ENCODE data around the gene MMRN2. TPM values are rescaled to one million over a fixed set of nuclear protein-coding genes. Genes with fewer than 3 reads are reported as not detected.
"Not testable (repeated sequence)": the region's sequence is repeated elsewhere in the genome, so short reads cannot be mapped to it uniquely, and the experiment has no call there.

MMRN2 gene
- total and polyA plus RNA-seq, 8 donors, result 20.6 to 41.8 (median 30.2) TPM

- Histone ChIP-seq H3K27ac (peak overlapping the region; percentile 64 to 76), H3K9me3 (peaks cover 0 to 17% of the 10 kb centered on the region in 2 donors), H3K27me3 (peaks cover 0 to 4% of the 10 kb centered on the region in 2 donors), H3K36me3 (no peaks in the 10 kb centered on the region), H3K4me1 (peaks cover 22 to 36% of the 10 kb centered on the region in 2 donors), H3K4me3 (peak overlapping the region; percentile 11 to 41)
- intact Hi-C loops (cut with DNase I), result loop anchor here in 1 of 2 donors (10.0 kb wide), 1 partner anchor 149 kb away; no protein-coding TSS in a partner anchor
- no peak for DNase-seq
- no peak for TF ChIP-seq CTCF (IDR thresholded peaks at IDR 0.05)
- no peak for ATAC-seq
These were observed 1.8 kb downstream of the MMRN2 start for GRCh38 chr10:86955501-86956194.

- intact Hi-C loops (cut with DNase I), result loop anchor here in 1 of 2 donors (10.0 kb wide), 1 partner anchor 150 kb away; no protein-coding TSS in a partner anchor
- H3K27ac ChIP-seq, result peak overlapping the region; percentile 64 to 76
- no peak for ATAC-seq
These were observed 2.5 kb downstream of the MMRN2 start for GRCh38 chr10:86954681-86955500.

GRCh38 chr10:86953747-86954680 is 3.4 kb downstream of the MMRN2 start:
- H3K4me1 ChIP-seq, result peaks cover 10 to 20% of the 10 kb centered on the region in 2 donors
- DNase-seq (peak in 1 of 4 donors; percentile 78), ATAC-seq (peak; percentile 61)
- H3K27me3 ChIP-seq, result no peaks in the 10 kb centered on the region
- peak overlapping the region in 1 of 2 donors; percentile 41 for H3K4me3 ChIP-seq
- H3K36me3 ChIP-seq, result no peaks in the 10 kb centered on the region
- H3K27ac ChIP-seq, result peak overlapping the region; percentile 64 to 76
- intact Hi-C loops (cut with DNase I), result loop anchor here in 1 of 2 donors (10.0 kb wide), 1 partner anchor 151 kb away; no protein-coding TSS in a partner anchor
- TF ChIP-seq CTCF (IDR thresholded peaks at IDR 0.05), result no peak
- peaks cover 0 to 17% of the 10 kb centered on the region in 2 donors for H3K9me3 ChIP-seq

More at GRCh38 chr10:86954681-86955500, 2.5 kb downstream of the MMRN2 start:
- Histone ChIP-seq H3K27me3 (no peaks in the 10 kb centered on the region), H3K4me1 (peaks cover 17 to 28% of the 10 kb centered on the region in 2 donors), H3K4me3 (peak overlapping the region; percentile 11 to 41), H3K9me3 (peaks cover 0 to 17% of the 10 kb centered on the region in 2 donors), H3K36me3 (no peaks in the 10 kb centered on the region)
- TF ChIP-seq CTCF (IDR thresholded peaks at IDR 0.05), result no peak
- no peak for DNase-seq

GRCh38 chr10:86952697-86953096 is 4.7 kb downstream of the MMRN2 start:
- DNase-seq, ATAC-seq, H3K4me1 ChIP-seq, H3K27ac ChIP-seq, H3K36me3 ChIP-seq, H3K4me3 ChIP-seq, H3K27me3 ChIP-seq: not testable (repeated sequence)
- H3K9me3 ChIP-seq, result peaks cover 0 to 17% of the 10 kb centered on the region in 2 donors
- intact Hi-C loops (cut with DNase I), result loop anchor here in 1 of 2 donors (10.0 kb wide), 1 partner anchor 152 kb away; no protein-coding TSS in a partner anchor

GRCh38 chr10:86952106-86952505 is 5.3 kb downstream of the MMRN2 start:
- Histone ChIP-seq H3K27ac (peak overlapping the region in 1 of 2 donors; percentile 18), H3K4me3 (no peak overlapping the region), H3K36me3 (no peaks in the 10 kb centered on the region), H3K27me3 (no peaks in the 10 kb centered on the region), H3K9me3 (peaks cover 0 to 17% of the 10 kb centered on the region in 2 donors), H3K4me1 (peaks cover 0 to 8% of the 10 kb centered on the region in 2 donors)
- ATAC-seq (no peak), DNase-seq (no peak)
- TF ChIP-seq CTCF (IDR thresholded peaks at IDR 0.05), result no peak
- intact Hi-C loops (cut with DNase I), result loop anchor here in 1 of 2 donors (10.0 kb wide), 1 partner anchor 153 kb away; no protein-coding TSS in a partner anchor
